Forelimb muscle (tissue), 1 donor: ENCODE results near the gene SLC48A1. TPM values are rescaled to one million over a fixed set of nuclear protein-coding genes. Genes with fewer than 3 reads are reported as not detected.

Experiments
- DNase-seq: peaks from one replicate; pipeline ENCODE4 v3.0.0-alpha.2; 2013; ENCODE audit warnings: low read depth
- polyA plus RNA-seq: library from polyadenylated mRNA; unstranded; fragments of 120-200 nt; gene quantifications from one replicate; pipeline ENCODE4 v1.2.1, GENCODE V29; 2013; ENCODE audit not compliant: insufficient read length

The SLC48A1 gene
- 11.7 TPM for polyA plus RNA-seq

DNA sequence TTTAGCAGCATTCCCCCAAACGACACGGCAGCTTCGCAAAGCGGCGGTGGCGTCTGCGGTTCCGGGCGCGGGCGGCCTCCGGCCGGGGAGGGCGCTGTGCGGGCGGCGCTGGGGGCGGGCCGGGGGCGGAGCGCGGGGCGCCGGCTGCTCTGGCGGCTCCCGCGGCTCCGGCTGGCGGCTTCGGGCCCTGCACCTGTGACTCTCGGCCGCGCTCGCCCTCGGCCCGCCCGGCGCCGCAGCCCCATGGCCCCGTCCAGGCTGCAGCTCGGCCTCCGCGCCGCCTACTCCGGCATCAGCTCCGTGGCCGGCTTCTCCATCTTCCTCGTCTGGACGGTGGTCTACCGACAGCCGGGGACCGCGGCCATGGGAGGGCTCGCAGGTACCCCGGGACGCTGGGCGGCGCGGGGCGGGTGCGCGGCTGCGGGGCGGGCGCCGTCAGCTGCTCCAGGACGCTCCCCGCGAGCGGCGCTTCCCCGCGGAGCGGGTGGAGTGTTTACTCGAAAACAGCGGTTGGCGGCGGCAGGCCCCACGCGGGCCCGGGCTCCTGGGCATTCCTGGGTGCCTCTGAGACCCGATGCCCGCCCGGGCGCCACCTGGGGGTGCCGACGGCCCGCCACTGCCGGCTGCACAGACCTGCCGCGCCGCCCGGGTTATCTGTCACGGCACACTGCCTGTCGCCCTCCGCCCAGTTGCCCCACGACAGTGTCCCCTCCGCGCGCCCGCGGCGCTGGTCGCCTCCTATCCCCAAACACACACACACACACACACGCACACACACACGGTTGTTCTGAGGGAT is at the start of gene SLC48A1:
Gene SLC48A1 (plus strand): TSS at position 177 of the 796 bp plus-strand sequence. CDS start 67 bp downstream, at position 244.
- peak; percentile 28 for DNase-seq

DNA sequence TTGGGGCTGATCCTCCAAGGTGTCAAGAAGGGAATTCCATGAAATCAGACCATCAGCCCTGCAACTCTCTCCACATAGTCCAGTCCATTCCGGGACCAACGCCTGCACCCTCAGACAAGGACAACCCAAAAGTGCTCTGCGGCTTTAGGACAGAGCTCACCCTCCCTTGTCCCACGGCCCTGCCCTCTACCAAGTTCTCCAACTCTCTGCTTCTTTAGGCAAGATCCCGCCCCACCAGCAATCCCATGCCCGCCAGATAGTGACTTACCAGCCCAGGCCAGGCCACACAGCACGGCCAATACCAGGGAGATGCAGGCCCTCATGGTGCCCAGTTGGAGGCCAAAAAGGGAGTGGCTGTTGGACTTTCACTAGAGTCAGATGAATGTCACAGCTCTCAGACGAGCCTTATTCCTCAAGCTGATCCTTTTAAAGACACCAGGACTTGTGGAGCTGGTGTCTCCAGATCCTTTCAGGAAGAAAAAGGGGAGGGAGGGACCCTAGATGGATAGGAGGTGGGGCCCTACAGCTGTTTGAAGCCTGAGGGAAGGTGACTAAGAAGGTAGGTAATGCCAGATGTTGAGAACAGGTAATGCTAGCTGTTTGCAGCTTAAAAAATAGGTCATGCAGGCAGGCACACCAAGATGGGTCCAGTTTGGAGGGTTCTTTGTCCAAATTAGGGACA is 47.8 kb upstream of the SLC48A1 start, which contains the start of gene ENDOU:
Gene ENDOU (minus strand): TSS at position 400 of the 682 bp plus-strand sequence. CDS start 77 bp downstream, at position 323.
- DNase-seq: no peak

DNA sequence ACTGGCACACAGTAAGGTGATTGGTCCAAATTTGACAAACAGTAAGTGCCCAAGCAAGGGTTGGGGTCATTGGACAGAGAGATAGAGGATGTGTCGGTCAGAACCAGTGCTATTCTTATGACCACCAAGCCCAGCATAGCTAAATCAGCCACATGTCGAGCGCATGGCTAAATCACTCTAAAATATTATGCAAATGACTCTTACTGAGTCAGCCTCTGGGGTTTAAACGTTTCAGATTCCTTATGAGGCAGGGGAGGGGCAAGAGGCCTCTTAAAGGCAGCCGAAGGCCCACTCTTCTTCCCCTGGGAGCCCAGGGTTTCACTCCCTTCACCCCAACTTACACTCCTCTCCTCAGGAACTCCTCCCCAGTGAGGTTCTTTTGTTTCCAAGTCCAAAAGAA is 47.1 kb upstream of the SLC48A1 start:
- no peak for DNase-seq

DNA sequence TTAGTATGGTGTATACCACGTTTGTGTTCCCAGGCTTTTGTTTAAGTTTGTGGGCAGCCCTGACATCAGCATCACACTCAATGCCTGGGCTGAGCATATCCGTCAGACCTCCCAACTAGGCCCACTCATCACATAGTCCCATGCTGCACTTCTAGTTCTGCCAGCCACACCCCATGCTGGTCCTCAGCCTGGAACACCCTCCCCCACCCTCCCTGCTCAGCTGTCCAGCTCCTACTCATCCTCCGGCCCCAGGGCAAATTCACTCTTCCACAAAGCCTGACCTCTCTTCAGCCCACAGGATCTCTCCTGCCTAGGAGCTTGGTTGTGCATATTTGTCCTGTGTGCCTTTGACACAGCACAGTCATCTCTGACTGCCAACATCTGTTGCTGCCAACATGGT is 43.8 kb upstream of the SLC48A1 start:
- no peak for DNase-seq

- no peak for DNase-seq
Measured at GRCh38 chr12:47730341-47730744, 42.7 kb upstream of the SLC48A1 start.

GRCh38 chr12:47731723-47732122 is 41.3 kb upstream of the SLC48A1 start:
- no peak for DNase-seq

GRCh38 chr12:47732504-47732903 is 40.5 kb upstream of the SLC48A1 start:
- no peak for DNase-seq

DNA sequence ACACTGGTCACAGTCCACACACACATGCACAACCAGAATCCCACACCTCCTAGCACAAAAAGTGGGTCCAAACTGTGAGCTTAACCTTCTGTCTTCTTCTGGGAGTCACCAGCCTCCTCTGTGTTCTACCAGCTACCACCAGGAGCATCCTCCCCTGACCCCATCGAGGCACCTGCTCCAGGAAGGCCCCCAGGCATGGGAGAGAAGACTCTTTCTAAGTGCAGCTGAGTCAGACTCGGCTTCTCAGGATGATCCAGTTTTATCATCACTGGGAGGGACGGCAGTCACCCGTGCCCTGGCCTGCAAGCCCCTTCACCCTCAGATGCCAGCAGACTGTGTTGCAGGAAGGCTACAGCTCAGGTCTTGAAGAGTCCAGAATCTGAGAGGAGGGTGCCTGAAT is 39.9 kb upstream of the SLC48A1 start:
- DNase-seq: no peak

DNA sequence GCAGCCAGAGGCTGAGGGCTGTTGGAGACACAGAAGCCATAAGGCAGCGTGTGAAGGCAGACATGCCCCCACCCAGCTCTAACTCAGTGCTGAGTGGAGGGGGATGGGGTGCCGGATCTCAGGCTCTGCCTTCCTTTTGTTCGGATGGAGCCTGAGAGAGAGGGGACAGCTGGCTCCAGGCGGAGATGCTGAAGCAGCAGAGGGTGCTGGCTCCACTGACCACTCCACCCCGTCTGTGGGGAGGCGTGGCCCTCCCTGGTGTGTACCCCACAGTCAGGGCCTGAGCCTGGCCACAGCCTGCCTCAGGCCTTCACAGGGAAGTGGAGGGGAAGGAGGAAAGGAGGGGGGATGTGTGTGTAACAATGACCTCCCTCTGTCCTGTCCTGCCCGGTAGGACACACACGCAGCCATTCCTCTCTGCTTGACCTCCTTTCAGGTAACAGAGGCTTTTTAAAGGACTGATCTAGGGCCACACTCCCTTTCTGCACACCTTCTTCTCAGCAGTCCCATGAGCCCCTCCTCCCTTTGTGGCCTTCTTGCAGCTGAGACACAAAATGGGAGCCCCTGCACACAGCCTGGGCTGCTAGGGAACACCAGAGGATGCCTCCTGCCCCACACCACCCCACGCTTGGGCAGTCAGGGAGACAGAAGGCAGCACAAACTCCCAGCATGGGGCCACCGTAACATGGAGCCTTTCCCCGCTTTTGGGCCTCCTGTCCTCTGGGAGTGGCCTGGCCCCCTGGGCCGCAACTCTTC is 38.1 kb upstream of the SLC48A1 start:
- DNase-seq: no peak

DNA sequence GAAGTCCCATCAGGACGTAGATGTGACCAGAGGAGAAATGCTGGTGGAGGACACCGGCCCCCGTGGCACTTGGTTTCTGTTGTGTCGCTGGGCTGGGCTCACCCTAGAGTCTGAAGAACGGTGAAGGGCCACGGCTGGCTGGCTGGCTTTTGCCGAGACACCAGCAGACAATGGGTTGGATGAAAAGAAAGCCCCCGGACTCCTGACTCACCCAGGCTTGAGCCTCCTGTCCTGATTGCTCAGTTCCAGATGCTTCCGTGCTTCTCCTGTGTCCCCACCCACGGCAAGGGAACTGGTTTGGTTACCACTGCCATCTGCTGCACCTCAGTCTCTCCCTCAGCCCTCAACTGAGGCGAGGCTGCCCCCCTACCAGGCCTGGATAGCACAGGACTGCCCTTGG is 37.4 kb upstream of the SLC48A1 start:
- DNase-seq: no peak

- DNase-seq: no peak
Measured at GRCh38 chr12:47736216-47736615, 36.8 kb upstream of the SLC48A1 start.

- no peak for DNase-seq
Measured at GRCh38 chr12:47736877-47737676, 36.0 kb upstream of the SLC48A1 start.

DNA sequence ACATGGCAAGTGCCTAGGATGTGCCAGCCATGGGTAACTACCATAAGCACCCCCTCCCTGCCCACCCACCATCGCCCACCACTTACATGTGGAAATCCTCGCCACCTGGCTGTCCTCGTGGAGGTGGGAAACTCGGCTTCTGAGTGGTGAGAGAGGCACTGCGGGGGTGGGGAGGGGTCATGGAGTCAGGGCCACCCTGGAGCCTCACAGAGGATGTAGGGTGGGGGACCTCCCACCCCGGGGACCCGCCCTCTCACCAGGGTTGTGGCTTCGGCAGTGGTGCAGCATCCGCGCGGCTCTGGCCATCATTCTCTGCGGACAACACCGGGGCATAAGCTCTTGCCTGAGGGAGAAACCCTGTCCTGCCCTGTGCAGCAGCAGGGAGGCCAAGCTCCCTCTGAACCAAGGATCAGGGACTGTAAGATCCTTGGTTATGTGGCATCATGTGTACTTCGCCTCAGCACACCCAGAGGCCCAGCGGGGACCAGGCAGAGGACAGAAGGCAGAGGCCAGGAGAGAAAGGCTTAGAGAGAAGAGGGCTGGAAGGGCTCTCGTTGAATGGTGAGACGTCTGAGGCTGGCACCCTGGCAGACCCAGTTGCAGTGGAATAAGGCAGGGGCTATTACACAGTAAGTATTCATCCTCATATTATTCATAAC is 35.0 kb upstream of the SLC48A1 start:
- no peak for DNase-seq

- DNase-seq: no peak
Measured at GRCh38 chr12:47739297-47739696, 33.7 kb upstream of the SLC48A1 start.

- DNase-seq: no peak
Measured at GRCh38 chr12:47739979-47740378, 33.1 kb upstream of the SLC48A1 start.

DNA sequence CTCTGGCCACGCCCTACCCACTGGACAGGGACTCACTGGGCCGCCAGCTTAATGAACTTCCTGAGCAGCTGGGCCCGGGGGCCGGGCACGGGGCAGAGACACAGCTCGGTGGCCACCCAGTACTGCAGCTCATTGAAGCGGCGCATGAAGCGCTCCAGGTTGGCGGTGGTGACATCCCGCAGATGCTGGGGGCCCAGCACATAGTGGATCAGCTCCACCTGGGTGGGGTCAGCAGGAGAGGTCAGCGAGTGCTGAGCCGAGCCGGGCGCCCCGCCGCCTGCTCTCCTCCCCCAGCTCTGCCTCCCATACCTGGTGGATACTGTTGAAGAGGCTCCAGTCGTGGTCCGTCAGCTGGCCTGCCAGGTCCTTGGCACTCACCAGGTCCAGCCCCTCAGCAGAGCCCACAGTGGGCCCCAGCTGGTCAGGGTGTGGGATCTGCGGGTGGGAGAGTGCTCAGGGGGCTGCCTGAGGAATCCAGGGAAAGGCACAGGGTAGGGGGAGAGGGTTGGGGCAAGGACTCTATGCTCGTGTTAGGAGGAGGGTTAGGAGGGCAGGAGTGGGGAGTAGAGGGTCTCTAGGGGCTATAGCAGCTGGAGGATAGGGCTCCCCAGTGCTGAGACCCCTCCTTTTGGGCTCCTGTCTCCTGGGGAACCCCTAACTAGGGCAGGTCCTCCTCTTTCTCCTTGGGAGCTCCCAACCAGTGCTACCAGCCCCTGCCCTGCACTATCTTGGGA is 32.3 kb upstream of the SLC48A1 start:
- DNase-seq: no peak

- no peak for DNase-seq
Measured at GRCh38 chr12:47741340-47741703, 31.7 kb upstream of the SLC48A1 start.

DNA sequence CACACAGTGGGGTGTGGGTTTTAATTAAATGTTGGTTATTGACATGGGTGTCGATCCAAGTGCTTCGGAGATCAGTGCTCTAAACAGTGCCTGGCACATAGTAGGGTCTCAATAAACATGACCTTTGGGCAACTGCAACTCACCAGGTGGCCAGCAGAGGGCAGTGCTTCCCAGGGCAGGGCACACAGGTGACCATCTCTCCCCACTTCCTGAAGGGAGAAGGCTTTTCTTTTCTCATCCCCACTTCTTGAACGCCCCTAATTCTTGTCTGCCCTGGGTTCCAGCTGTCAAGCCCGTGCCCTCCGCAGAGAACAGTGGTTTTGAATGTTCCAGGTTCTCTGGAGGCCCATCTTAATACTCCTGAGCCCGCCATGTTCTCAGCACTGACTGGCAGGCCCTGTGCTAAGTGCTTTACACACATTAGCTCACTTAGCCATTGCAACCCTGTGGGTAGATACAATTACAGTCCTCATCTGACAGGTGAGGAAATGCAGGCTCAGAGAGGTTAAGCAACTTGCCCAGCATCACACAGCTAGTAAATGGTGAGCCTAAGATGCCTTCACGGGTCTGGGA is 30.7 kb upstream of the SLC48A1 start:
- no peak for DNase-seq

DNA sequence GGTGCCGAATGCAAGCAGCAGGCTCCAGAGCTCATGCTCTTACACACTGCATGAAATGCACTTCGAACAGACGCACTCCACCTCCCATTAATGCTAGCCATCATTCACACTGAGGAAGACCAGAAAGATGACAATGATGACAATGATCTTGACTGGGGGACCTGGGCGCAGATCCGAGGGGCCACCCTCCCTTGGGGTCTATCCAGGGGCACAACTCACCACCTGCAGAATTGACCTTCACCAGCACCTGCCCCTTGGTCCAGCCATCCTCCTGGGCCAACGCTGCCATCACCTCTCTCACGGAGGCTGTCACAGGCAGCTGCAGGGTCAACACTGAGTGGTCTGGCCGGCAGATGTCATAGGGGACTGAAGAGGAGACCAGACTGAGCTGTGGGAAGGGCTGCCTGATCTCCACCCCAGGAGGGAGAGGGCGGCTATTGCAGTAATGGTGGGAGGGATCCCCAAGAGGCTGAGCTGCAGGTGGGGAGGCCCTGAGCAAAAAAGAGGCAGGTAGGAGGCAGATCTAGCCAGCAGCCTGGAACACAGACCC is 29.7 kb upstream of the SLC48A1 start:
- DNase-seq: no peak
